Measurements from ENCODE around the gene MBNL2.

MBNL2 gene

GRCh38 chr13:97325738-97326137 is 103.6 kb downstream of the MBNL2 start:
- H3K27me3 ChIP-seq (ENCODE audit: control insufficient read depth, insufficient read depth, low read length), result no peaks in the 10 kb centered on the region
- H3K36me3 ChIP-seq (ENCODE audit: control insufficient read depth, insufficient read depth, low read length), result no peaks in the 10 kb centered on the region
- H3K27ac ChIP-seq (ENCODE audit: low read length), result no peak overlapping the region
- H3K9me3 ChIP-seq (ENCODE audit: control insufficient read depth, insufficient read depth, low read length), result no peaks in the 10 kb centered on the region
- no peak for DNase-seq (ENCODE audit: low read depth, low spot score)
- H3K4me3 ChIP-seq (ENCODE audit: low read length), result no peak overlapping the region
- H3K4me1 ChIP-seq (ENCODE audit: control insufficient read depth, insufficient read depth, low read length), result peaks cover 1% of the 10 kb centered on the region; the same call in 1 of the 2 replicates

- no CpG with 5 or more reads among the region's 6 CpGs for whole genome bisulfite sequencing (ENCODE audit: insufficient coverage, insufficient read length)
- Histone ChIP-seq H3K4me3 (ENCODE audit: low read length) (no peak overlapping the region), H3K4me1 (ENCODE audit: control insufficient read depth, insufficient read depth, low read length) (peaks cover 1% of the 10 kb centered on the region; the same call in 1 of the 2 replicates), H3K27me3 (ENCODE audit: control insufficient read depth, insufficient read depth, low read length) (no peaks in the 10 kb centered on the region), H3K27ac (ENCODE audit: low read length) (no peak overlapping the region), H3K36me3 (ENCODE audit: control insufficient read depth, insufficient read depth, low read length) (no peaks in the 10 kb centered on the region), H3K9me3 (ENCODE audit: control insufficient read depth, insufficient read depth, low read length) (no peaks in the 10 kb centered on the region)
- DNase-seq (ENCODE audit: low read depth, low spot score), result no peak
Observed at GRCh38 chr13:97327086-97327485, 105.0 kb downstream of the MBNL2 start.

DNA sequence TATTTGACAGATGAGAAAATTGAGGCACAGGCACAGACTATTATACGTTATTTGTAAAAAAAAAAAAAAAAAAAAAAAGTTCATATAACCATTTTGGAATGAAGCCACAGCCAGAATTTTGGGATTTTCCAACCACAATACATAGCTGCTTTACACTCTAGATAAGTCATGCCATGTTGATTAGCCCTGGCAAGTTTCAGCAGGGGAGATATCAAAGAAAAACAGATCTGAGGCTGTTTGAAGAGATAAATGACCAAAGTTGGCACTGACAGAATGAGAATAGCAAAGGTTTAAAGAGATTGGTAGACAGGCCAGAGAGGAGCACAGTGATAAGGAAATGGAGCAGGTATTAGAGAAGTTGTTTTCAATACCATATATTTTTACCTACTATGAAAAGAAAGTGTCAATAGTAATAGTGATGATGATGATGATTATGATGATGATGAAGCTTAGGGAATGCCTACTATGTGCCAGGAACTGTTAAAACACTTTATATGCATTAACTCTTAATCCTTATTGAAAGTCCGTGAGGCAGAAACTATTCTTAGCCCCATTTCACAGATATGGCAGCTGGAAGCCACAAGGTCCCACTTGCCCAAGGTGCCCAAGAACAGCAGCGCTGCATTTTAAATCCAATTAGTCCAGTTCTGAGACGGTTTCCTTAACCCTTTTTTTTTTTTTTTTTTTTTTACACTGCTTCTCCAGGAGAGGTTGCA is 105.5 kb downstream of the MBNL2 start:
- DNase-seq (ENCODE audit: low read depth, low spot score), result no peak
- Histone ChIP-seq H3K9me3 (ENCODE audit: control insufficient read depth, insufficient read depth, low read length) (no peaks in the 10 kb centered on the region), H3K4me1 (ENCODE audit: control insufficient read depth, insufficient read depth, low read length) (peaks cover 1% of the 10 kb centered on the region; the same call in 1 of the 2 replicates), H3K27ac (ENCODE audit: low read length) (no peak overlapping the region), H3K36me3 (ENCODE audit: control insufficient read depth, insufficient read depth, low read length) (no peaks in the 10 kb centered on the region), H3K4me3 (ENCODE audit: low read length) (no peak overlapping the region), H3K27me3 (ENCODE audit: control insufficient read depth, insufficient read depth, low read length) (no peaks in the 10 kb centered on the region)
- no CpG with 5 or more reads among the region's 4 CpGs for WGBS (ENCODE audit: insufficient coverage, insufficient read length)

GRCh38 chr13:97328222-97328790 is 106.2 kb downstream of the MBNL2 start:
- Histone ChIP-seq H3K4me1 (ENCODE audit: control insufficient read depth, insufficient read depth, low read length) (peaks cover 1% of the 10 kb centered on the region; the same call in 1 of the 2 replicates), H3K27me3 (ENCODE audit: control insufficient read depth, insufficient read depth, low read length) (no peaks in the 10 kb centered on the region), H3K9me3 (ENCODE audit: control insufficient read depth, insufficient read depth, low read length) (no peaks in the 10 kb centered on the region), H3K4me3 (ENCODE audit: low read length) (no peak overlapping the region), H3K36me3 (ENCODE audit: control insufficient read depth, insufficient read depth, low read length) (no peaks in the 10 kb centered on the region), H3K27ac (ENCODE audit: low read length) (no peak overlapping the region)
- WGBS (ENCODE audit: insufficient coverage, insufficient read length), result no CpG with 5 or more reads among the region's 12 CpGs
- peak; percentile 79 for DNase-seq (ENCODE audit: low read depth, low spot score)

- H3K9me3 ChIP-seq (ENCODE audit: control insufficient read depth, insufficient read depth, low read length), result no peaks in the 10 kb centered on the region
- H3K27ac ChIP-seq (ENCODE audit: low read length), result no peak overlapping the region
- no peaks in the 10 kb centered on the region for H3K27me3 ChIP-seq (ENCODE audit: control insufficient read depth, insufficient read depth, low read length)
- no peak for DNase-seq (ENCODE audit: low read depth, low spot score)
- WGBS (ENCODE audit: insufficient coverage, insufficient read length), result no CpG with 5 or more reads among the region's 4 CpGs
- no peaks in the 10 kb centered on the region for H3K36me3 ChIP-seq (ENCODE audit: control insufficient read depth, insufficient read depth, low read length)
- H3K4me3 ChIP-seq (ENCODE audit: low read length), result no peak overlapping the region
- H3K4me1 ChIP-seq (ENCODE audit: control insufficient read depth, insufficient read depth, low read length), result peaks cover 1% of the 10 kb centered on the region; the same call in 1 of the 2 replicates
Observed at GRCh38 chr13:97329331-97329730, 107.2 kb downstream of the MBNL2 start.

DNA sequence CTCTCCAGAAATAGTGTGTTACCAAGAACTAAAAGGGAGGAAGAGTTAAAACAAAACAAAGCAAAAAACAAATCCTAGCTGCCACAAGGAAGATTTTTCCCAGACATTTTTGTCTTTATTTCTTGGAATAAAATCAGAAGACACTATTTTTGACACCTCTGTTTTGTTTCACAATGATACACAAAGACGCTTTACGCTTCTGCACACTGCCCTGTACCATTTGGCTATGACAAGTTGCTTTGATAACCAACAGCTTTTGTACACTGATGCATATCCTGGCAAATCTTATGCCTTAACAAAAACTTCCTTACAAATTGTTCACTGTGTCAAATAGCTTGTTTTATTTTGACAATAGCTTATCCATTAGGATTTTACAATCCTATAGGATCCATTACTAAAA is 108.3 kb downstream of the MBNL2 start:
- WGBS (ENCODE audit: insufficient coverage, insufficient read length), result no CpG with 5 or more reads among the region's 2 CpGs
- Histone ChIP-seq H3K4me3 (ENCODE audit: low read length) (no peak overlapping the region), H3K36me3 (ENCODE audit: control insufficient read depth, insufficient read depth, low read length) (no peaks in the 10 kb centered on the region), H3K4me1 (ENCODE audit: control insufficient read depth, insufficient read depth, low read length) (peaks cover 1% of the 10 kb centered on the region; the same call in 1 of the 2 replicates), H3K27ac (ENCODE audit: low read length) (no peak overlapping the region), H3K9me3 (ENCODE audit: control insufficient read depth, insufficient read depth, low read length) (no peaks in the 10 kb centered on the region), H3K27me3 (ENCODE audit: control insufficient read depth, insufficient read depth, low read length) (no peaks in the 10 kb centered on the region)
- DNase-seq (ENCODE audit: low read depth, low spot score), result no peak

DNA sequence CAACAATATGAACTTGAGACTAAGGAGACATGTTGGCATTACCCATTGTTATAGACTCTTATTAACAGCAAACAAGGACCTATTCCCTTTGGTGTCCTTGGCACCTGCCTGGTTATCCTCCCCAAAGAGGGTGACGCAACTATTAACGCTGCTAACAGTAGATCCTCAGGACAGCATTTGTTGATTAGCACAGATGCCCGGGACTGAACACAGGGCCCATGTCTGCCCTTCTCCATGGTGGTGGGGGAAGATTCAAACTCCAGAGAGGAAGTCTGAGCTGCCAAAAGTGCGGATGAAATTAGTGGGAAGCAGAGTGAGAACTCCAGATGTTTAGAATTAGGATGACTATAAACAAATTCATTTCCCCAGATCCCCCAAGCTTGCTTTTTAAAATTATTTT is 110.6 kb downstream of the MBNL2 start:
- Histone ChIP-seq H3K27me3 (ENCODE audit: control insufficient read depth, insufficient read depth, low read length) (no peaks in the 10 kb centered on the region), H3K36me3 (ENCODE audit: control insufficient read depth, insufficient read depth, low read length) (no peaks in the 10 kb centered on the region), H3K4me1 (ENCODE audit: control insufficient read depth, insufficient read depth, low read length) (no peaks in the 10 kb centered on the region; the same call in 1 of the 2 replicates), H3K9me3 (ENCODE audit: control insufficient read depth, insufficient read depth, low read length) (no peaks in the 10 kb centered on the region), H3K4me3 (ENCODE audit: low read length) (no peak overlapping the region), H3K27ac (ENCODE audit: low read length) (no peak overlapping the region)
- no peak for DNase-seq (ENCODE audit: low read depth, low spot score)
- WGBS (ENCODE audit: insufficient coverage, insufficient read length), result no CpG with 5 or more reads among the region's 4 CpGs

DNA sequence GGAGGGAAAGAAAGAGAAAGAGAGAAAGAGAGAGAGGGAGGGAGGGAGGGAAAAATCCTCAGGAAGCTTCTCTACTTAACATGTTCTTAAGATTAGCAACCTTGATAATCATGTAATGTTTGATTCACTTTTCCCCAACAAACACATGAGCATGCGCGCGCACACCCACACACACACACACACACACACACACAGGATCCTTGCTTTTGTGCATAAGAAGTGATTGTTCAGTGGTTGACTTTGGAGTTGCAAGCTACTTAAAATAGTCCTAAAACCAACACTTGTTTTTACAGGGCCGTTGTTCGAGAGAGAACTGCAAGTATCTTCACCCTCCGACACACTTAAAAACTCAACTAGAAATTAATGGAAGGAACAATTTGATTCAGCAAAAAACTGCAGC is 111.8 kb downstream of the MBNL2 start:
- Histone ChIP-seq H3K27me3 (ENCODE audit: control insufficient read depth, insufficient read depth, low read length) (no peaks in the 10 kb centered on the region), H3K9me3 (ENCODE audit: control insufficient read depth, insufficient read depth, low read length) (no peaks in the 10 kb centered on the region), H3K4me1 (ENCODE audit: control insufficient read depth, insufficient read depth, low read length) (no peaks in the 10 kb centered on the region; the same call in 1 of the 2 replicates), H3K4me3 (ENCODE audit: low read length) (no peak overlapping the region), H3K27ac (ENCODE audit: low read length) (no peak overlapping the region), H3K36me3 (ENCODE audit: control insufficient read depth, insufficient read depth, low read length) (no peaks in the 10 kb centered on the region)
- no peak for DNase-seq (ENCODE audit: low read depth, low spot score)
- no CpG with 5 or more reads among the region's 6 CpGs for WGBS (ENCODE audit: insufficient coverage, insufficient read length)

GRCh38 chr13:97334690-97335089 is 112.6 kb downstream of the MBNL2 start:
- no peak for DNase-seq (ENCODE audit: low read depth, low spot score)
- no CpG with 5 or more reads among the region's 3 CpGs for WGBS (ENCODE audit: insufficient coverage, insufficient read length)

DNA sequence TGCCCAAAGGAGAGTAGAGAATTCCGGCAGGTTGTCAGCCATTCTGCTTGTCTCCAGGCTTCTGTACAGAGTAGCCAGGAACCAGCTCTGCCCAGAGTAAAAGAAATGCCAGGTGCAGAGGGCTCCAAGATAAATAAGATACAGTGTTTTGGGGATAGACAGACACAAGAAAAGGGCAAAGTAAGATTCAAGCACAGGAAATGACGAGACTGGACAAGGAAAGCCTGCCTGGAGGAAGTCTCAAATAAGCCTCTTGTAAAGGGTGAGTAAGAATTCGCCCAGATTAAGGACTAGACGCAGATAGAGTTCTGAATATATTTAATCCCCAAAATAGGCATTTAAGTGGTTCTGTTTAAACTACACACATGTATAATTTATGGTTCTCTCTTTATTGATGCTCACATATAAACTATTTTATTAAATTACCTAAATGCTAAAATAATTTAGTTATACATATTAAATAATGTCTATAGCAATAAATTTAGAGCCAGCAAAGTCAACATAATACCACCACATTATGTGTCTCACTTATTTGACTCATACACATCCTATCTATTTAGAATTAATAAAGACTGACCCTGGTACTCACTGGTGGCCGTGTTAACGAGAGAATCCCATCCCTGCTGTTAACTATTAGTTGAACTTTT is 113.5 kb downstream of the MBNL2 start:
- Histone ChIP-seq H3K4me3 (ENCODE audit: low read length) (no peak overlapping the region), H3K9me3 (ENCODE audit: control insufficient read depth, insufficient read depth, low read length) (no peaks in the 10 kb centered on the region), H3K4me1 (ENCODE audit: control insufficient read depth, insufficient read depth, low read length) (no peaks in the 10 kb centered on the region), H3K36me3 (ENCODE audit: control insufficient read depth, insufficient read depth, low read length) (no peaks in the 10 kb centered on the region), H3K27me3 (ENCODE audit: control insufficient read depth, insufficient read depth, low read length) (no peaks in the 10 kb centered on the region), H3K27ac (ENCODE audit: low read length) (no peak overlapping the region)
- no CpG with 5 or more reads among the region's 6 CpGs for WGBS (ENCODE audit: insufficient coverage, insufficient read length)
- DNase-seq (ENCODE audit: low read depth, low spot score), result no peak

More at GRCh38 chr13:97334690-97335089, 112.6 kb downstream of the MBNL2 start:
- no peaks in the 10 kb centered on the region for H3K9me3 ChIP-seq (ENCODE audit: control insufficient read depth, insufficient read depth, low read length)
- no peak overlapping the region for H3K27ac ChIP-seq (ENCODE audit: low read length)
- H3K4me3 ChIP-seq (ENCODE audit: low read length), result no peak overlapping the region
- H3K4me1 ChIP-seq (ENCODE audit: control insufficient read depth, insufficient read depth, low read length), result no peaks in the 10 kb centered on the region
- H3K36me3 ChIP-seq (ENCODE audit: control insufficient read depth, insufficient read depth, low read length), result no peaks in the 10 kb centered on the region
- H3K27me3 ChIP-seq (ENCODE audit: control insufficient read depth, insufficient read depth, low read length), result no peaks in the 10 kb centered on the region

Data from iPS DF 6.9 (cell line).